ENCODE measurements around the gene CBX5.
A peak's percentile ranks its signal among the peaks of the same experiment; 100 is the strongest.
"Not testable (repeated sequence)": the region's sequence is repeated elsewhere in the genome, so short reads cannot be mapped to it uniquely, and the experiment has no call there.

Gene CBX5

DNA sequence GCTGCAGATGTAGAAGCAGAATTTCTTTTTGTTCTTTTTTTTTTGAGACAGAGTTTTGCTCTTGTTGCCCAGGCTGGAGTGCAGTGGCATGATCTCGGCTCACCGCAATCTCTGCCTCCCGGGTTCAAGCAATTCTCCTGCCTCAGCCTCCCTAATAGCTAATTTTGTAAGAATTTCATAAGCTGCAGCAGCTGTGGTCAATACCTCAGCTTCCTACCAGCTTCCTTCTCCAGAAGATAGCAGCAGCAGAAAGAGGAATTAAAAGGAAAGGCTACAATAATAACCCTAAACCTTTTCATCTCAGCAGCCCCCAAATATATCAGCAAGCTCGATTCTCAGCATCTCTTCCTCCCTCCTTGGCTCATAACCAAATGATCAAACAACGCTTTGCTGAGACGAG lies 52.0 kb downstream of the CBX5 start:
- DNase-seq: not testable (repeated sequence)

- DNase-seq: no peak
Measured at GRCh38 chr12:54227376-54227775, 52.5 kb downstream of the CBX5 start.

GRCh38 chr12:54225666-54226065 lies 54.3 kb downstream of the CBX5 start:
- no peak for DNase-seq

GRCh38 chr12:54222609-54223008 lies 57.3 kb downstream of the CBX5 start:
- no peak for DNase-seq

DNA sequence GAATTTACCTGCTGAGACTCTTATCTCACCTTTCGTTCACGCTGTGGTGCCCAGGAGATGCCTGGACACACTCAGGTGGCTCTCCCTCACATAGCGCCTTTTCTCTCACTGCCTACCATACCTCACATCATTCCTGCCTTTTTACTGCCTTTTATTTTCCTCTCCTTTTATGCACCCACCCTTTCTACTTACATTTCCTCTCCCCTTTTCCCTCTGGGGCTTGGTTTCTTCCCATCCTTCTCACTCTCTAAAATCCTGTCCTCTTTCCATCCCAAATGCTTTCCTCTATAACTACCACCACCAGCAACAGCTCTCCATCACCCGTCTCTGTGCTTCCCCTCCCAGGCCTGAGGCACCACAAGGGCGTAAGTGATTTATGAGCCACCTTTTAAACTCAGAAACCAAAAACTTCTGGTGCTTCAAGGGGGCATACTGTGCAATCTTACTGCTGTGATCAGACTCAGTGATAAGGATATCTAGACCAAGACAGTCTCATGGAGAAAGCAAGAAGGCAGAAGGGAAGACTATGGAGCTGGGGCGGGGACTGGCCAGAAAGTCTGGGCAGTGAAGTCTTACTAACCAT lies 58.4 kb downstream of the CBX5 start:
- no peak for DNase-seq

DNA sequence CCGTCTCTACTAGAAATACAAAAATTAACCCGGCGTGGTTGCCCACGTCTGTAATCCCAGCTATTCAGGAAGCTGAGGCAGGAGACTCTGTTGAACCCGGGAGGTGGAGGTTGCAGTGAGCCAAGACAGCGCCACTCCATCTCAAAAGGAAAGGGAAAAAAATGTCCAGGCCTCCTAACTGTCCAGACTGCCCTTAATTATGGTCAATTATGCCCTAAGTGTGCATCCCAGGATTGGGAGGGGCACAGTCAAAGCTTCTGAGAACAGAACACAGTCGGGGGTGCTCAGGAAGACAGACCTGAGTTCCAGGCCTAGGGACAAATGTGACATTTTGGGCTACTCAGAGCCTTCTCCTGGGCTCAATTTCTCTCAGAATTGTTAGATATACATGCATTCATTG lies 59.4 kb downstream of the CBX5 start:
- DNase-seq: no peak

- DNase-seq: peak in 48 of 56 donors; percentile 8 to 88 (median 46)
Measured at GRCh38 chr12:54220092-54220557, 59.8 kb downstream of the CBX5 start.

- peak in 53 of 56 donors; percentile 20 to 90 (median 70) for DNase-seq
Measured at GRCh38 chr12:54217774-54218241, 62.1 kb downstream of the CBX5 start.

GRCh38 chr12:54216797-54217661 lies 62.9 kb downstream of the CBX5 start:
- DNase-seq: peak in 51 of 56 donors; percentile 7 to 79 (median 54)

DNA sequence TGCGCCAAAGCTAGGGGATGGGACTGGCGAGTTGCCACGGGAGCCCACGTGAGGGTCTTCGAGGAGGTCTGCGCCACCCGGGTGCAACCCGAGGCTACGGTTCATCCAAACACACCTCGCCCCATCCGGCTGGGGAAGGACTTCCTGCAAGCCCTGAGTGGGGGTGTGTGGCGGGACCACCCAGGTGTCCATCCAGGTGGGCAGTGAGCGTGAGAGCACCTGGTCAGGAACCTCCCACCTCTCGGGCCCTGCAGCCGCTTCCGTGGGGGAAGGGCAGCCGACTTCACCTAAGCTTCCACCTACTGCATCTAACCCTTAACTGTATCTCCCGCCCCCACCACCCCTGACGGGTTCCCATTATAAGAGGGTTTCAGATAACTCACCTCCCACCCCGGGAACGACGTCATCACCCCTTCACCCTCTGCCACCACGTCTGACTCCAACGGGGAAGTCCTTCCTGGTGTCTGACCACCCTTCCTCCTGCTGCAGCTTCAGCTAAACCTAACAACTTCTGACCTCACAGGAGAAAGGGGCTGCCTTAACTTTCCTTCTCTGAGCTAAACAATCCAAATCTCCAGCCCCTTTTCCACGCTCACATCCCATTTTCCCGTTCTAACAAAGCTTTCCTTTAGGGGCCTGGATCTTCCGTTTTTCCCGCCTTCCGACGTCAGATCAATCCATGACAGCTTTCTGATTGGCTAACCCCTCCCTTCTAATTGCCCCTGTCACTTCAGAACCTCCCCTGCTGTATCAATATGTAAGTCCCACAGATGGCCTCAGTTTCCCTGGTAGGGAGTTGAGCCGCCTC lies 63.7 kb downstream of the CBX5 start:
- DNase-seq: peak in 6 of 56 donors; percentile 1 to 28 (median 10)

- DNase-seq: peak in 52 of 56 donors; percentile 41 to 89 (median 72)
Measured at GRCh38 chr12:54214553-54215406, 65.1 kb downstream of the CBX5 start.

- no peak for DNase-seq
Measured at GRCh38 chr12:54213079-54213478, 66.8 kb downstream of the CBX5 start.

DNA sequence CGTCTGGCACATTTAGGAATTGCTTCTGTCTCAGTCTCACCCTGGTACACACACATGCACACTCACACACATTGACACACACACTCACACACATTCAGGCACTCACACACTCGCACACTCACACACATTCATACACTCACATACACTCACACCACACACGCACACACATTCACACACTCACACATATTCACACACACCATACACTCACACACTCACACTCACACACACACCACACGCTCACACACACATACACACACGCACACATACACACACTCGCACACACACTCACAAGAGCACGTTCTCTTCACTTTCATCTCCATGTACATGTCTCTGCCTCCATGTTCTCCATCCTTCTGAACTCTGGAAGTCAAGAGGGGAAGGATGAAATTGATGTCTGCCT lies 68.0 kb downstream of the CBX5 start:
- DNase-seq: no peak

- no peak for DNase-seq
Measured at GRCh38 chr12:54210400-54210790, 69.5 kb downstream of the CBX5 start.

GRCh38 chr12:54208591-54208990 lies 71.3 kb downstream of the CBX5 start:
- no peak for DNase-seq

- peak in 30 of 56 donors; percentile 1 to 62 (median 14) for DNase-seq
Measured at GRCh38 chr12:54207539-54208294, 72.2 kb downstream of the CBX5 start.

DNA sequence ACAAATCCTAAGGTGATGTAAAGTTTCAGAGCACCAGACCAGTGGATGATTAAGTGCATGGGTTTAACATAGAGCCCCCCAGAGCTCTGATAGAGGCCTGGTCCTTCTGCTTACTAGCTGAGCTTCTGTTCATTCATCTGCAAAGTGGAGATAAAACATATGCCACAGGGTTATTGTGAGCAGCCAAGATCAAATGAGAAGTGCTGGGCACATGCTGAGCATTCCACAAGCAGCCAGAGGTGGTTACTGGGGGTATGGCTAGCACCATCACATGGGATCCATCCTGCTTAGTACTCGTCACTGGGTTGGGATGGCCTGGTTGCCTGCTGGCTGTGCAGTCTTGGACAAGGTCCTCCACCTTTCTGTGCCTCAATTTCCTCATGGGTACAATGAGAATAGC lies 73.1 kb downstream of the CBX5 start:
- no peak for DNase-seq

DNA sequence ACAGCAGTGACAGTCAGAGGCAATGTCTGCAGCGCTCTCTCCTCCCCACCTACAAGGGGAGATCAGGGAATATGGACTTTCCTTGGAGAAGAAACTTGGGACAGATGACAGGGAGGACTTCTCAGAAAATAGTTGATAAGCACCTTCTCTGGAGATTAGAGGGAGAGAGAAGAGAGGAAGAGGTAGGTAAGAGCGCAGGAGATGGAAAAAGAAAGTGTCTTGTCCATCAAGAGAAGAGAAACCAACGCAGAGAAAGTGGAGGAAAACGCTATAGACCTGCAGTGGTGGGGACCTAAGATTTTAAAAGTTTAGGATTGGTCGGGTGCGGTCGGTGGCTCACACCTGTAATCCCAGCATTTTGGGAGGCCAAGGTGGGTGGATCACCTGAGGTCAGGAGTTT lies 75.6 kb downstream of the CBX5 start:
- no peak for DNase-seq

- peak in 38 of 56 donors; percentile 1 to 57 (median 21) for DNase-seq
Measured at GRCh38 chr12:54201001-54201794, 78.7 kb downstream of the CBX5 start.

All from amygdala (tissue), 56 donors.